PC-9 (cell line): ENCODE measurements around the gene DSG3. TPM values are rescaled to one million over a fixed set of nuclear protein-coding genes. Genes with fewer than 3 reads are reported as not detected.

Experiments used
- BruUV-seq: library from RNA; stranded (reverse); fragments of 400-500 nt; replicated peaks from 2 replicates; lab custom pipeline; 2021; lab: Mats Ljungman, UMichigan
- CTCF ChIA-PET: fragments of 300-600 bp; sonication (Branson Sonifier 250); formaldehyde crosslinking; loops from one replicate; lab custom pipeline; 2022; ENCODE audit warnings: antibody characterized with exemption; lab: Charles Lee
- POLR2A ChIA-PET: fragments of 300-600 bp; sonication (Branson Sonifier 250); formaldehyde crosslinking; loops from one replicate; lab custom pipeline; 2022; ENCODE audit warnings: antibody characterized with exemption; ENCODE audit not compliant: unreplicated experiment; lab: Charles Lee
- DNase-seq, 2 experiments: peaks; one replicate each; pipeline versions ENCODE4 v3.0.0 to v3.0.0-alpha.2; 2015 to 2022; ENCODE audit warnings: mixed read lengths in 1 of 2
- H2AFZ ChIP-seq: fragments of 200-600 bp; sonication (generic); 2 replicates; pipeline ENCODE4 v1.8.1; 2017; ENCODE audit warnings: antibody characterized with exemption
- H3F3A ChIP-seq: fragments of 200-600 bp; sonication (generic); 2 replicates; pipeline ENCODE4 v1.8.1; 2017; ENCODE audit warnings: antibody characterized with exemption, mild to moderate bottlenecking, low read depth; ENCODE audit not compliant: insufficient read depth
- H3K27ac ChIP-seq: fragments of 200-600 bp; sonication (generic); 2 replicates; pipeline ENCODE4 v1.6.1; 2016; ENCODE audit warnings: mixed run types
- H3K27me3 ChIP-seq: fragments of 200-600 bp; sonication (generic); 2 replicates; pipeline ENCODE4 v1.6.1; 2016; ENCODE audit warnings: low read depth, mixed run types; ENCODE audit not compliant: insufficient read depth
- H3K36me3 ChIP-seq: fragments of 200-600 bp; sonication (generic); 2 replicates; pipeline ENCODE4 v1.6.1; 2016; ENCODE audit warnings: low read depth, mixed run types
- H3K4me1 ChIP-seq: fragments of 200-600 bp; sonication (generic); replicated peaks from 2 replicates; pipeline ENCODE4 v1.6.1; 2016; ENCODE audit warnings: mixed run types; ENCODE audit not compliant: insufficient read depth
- H3K4me2 ChIP-seq: fragments of 200-600 bp; sonication (generic); 2 replicates; pipeline ENCODE4 v1.6.1; 2017; ENCODE audit warnings: mixed run types
- H3K4me3 ChIP-seq: fragments of 200-600 bp; sonication (generic); 2 replicates; pipeline ENCODE4 v1.6.1; 2016; ENCODE audit warnings: mixed run types
- H3K79me2 ChIP-seq: fragments of 200-600 bp; sonication (generic); 2 replicates; pipeline ENCODE4 v1.6.1; 2017; ENCODE audit warnings: low read depth, mixed run types
- H3K9me2 ChIP-seq: fragments of 200-600 bp; sonication (generic); 2 replicates; pipeline ENCODE4 v1.8.1; 2017; ENCODE audit warnings: mild to moderate bottlenecking; ENCODE audit not compliant: insufficient read depth
- H3K9me3 ChIP-seq: fragments of 200-600 bp; sonication (generic); 2 replicates; pipeline ENCODE4 v1.8.1; 2016; ENCODE audit warnings: low read depth; ENCODE audit not compliant: insufficient read depth
- H4K20me1 ChIP-seq: fragments of 200-600 bp; sonication (generic); 2 replicates; pipeline ENCODE4 v1.8.1; 2017; ENCODE audit not compliant: insufficient read depth
- EZH2 ChIP-seq: fragments of 200-600 bp; sonication (generic); IDR thresholded peaks from 2 replicates; pipeline ENCODE4 v1.8.0; 2017; ENCODE audit warnings: antibody characterized with exemption, low read depth
- intact Hi-C: fragments of 100-400 bp; cut with micrococcal nuclease; formaldehyde crosslinking; loops from one replicate; pipeline ENCODE4 v1.10.0; 2022; ENCODE audit not compliant: unreplicated experiment
- total RNA-seq: library from RNA; stranded (reverse); gene quantifications from 2 replicates; pipeline ENCODE4 v1.2.3, GENCODE V29; 2021
- TF ChIP-seq, protein P1 (sequence below): fragments of 200-600 bp; sonication (generic); conservative IDR thresholded peaks from 2 replicates; pipeline ENCODE4 v1.6.1; 2017; ENCODE audit warnings: mixed run types, antibody characterized with exemption, mild to moderate bottlenecking, moderate library complexity

DSG3 gene
- total RNA-seq, 1 experiment from 2014 or later = 0.13 TPM

DNA sequence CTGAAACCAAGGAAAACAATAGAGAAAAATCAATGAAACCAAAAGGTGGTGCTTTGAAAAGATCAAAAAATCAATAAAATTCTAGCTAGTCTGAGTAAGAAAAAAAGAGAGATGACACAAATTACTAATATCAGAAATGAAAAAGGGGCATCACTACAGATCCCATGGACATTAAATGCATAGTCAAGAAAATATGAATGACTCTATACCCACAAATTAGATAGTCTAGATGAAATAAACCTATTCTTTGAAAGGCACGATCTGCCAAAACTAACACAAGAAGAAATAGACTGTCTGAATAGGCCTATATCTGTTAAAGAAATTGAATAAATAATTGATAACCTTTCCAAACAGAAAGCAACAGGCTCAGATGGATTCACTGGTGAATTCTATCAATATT, 15.2 kb upstream of the DSG3 start:
- Histone ChIP-seq H3K4me1 (no peaks in the 10 kb centered on the region), H3K9me2 (no peaks in the 10 kb centered on the region), H3K27ac (no peak overlapping the region), H3K36me3 (no peaks in the 10 kb centered on the region), H4K20me1 (no peaks in the 10 kb centered on the region), H2AFZ (no peak overlapping the region), H3K4me2 (no peak overlapping the region), H3K27me3 (no peaks in the 10 kb centered on the region), H3K4me3 (no peak overlapping the region), H3K79me2 (no peaks in the 10 kb centered on the region), H3K9me3 (no peaks in the 10 kb centered on the region), H3F3A (no peaks in the 10 kb centered on the region)
- CTCF ChIA-PET = no interaction called here
- POLR2A ChIA-PET = no interaction called here
- TF ChIP-seq, protein P1, sequence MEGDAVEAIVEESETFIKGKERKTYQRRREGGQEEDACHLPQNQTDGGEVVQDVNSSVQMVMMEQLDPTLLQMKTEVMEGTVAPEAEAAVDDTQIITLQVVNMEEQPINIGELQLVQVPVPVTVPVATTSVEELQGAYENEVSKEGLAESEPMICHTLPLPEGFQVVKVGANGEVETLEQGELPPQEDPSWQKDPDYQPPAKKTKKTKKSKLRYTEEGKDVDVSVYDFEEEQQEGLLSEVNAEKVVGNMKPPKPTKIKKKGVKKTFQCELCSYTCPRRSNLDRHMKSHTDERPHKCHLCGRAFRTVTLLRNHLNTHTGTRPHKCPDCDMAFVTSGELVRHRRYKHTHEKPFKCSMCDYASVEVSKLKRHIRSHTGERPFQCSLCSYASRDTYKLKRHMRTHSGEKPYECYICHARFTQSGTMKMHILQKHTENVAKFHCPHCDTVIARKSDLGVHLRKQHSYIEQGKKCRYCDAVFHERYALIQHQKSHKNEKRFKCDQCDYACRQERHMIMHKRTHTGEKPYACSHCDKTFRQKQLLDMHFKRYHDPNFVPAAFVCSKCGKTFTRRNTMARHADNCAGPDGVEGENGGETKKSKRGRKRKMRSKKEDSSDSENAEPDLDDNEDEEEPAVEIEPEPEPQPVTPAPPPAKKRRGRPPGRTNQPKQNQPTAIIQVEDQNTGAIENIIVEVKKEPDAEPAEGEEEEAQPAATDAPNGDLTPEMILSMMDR = no peak
- no peak for TF ChIP-seq EZH2
- no peak for DNase-seq
- intact Hi-C loops = no loop called here
- no TSS peak for BruUV-seq

DNA sequence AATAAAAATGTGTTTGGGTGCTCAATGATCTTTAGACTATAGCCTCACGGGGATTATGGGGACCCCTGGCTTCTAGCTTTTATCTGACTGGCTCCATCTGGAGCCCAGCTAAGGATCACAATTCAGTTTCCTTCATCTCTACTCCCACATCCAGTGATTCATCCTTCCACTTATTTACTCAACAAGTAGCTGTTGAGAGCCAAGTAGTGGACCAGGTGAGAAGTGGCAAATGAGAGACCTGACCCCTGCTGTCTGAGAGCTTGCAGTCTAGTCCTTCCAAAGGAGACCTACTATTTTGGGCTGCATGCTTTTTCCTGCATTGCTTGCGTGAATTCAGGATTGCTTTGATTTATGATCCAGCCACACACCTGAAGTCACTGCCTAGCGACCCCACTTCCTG, 10.7 kb upstream of the DSG3 start:
- no peaks in the 10 kb centered on the region for H3K36me3 ChIP-seq
- no peaks in the 10 kb centered on the region for H3K9me2 ChIP-seq
- H3K4me1 ChIP-seq = no peaks in the 10 kb centered on the region
- no peak overlapping the region for H3K4me3 ChIP-seq
- H3K79me2 ChIP-seq = no peaks in the 10 kb centered on the region
- DNase-seq = no peak
- H3F3A ChIP-seq = no peaks in the 10 kb centered on the region
- POLR2A ChIA-PET = interaction anchor here (0.5 kb wide), 1 partner anchor 95 kb away, joined by 11 read pairs; no protein-coding TSS in a partner anchor
- TF ChIP-seq, protein P1 = no peak
- no peak for TF ChIP-seq EZH2
- no TSS peak for BruUV-seq
- no peak overlapping the region for H3K27ac ChIP-seq
- no peaks in the 10 kb centered on the region for H3K9me3 ChIP-seq
- no peak overlapping the region for H2AFZ ChIP-seq
- no peak overlapping the region for H3K4me2 ChIP-seq
- no peaks in the 10 kb centered on the region for H4K20me1 ChIP-seq
- intact Hi-C loops = no loop called here
- no peaks in the 10 kb centered on the region for H3K27me3 ChIP-seq
- CTCF ChIA-PET = no interaction called here

DNA sequence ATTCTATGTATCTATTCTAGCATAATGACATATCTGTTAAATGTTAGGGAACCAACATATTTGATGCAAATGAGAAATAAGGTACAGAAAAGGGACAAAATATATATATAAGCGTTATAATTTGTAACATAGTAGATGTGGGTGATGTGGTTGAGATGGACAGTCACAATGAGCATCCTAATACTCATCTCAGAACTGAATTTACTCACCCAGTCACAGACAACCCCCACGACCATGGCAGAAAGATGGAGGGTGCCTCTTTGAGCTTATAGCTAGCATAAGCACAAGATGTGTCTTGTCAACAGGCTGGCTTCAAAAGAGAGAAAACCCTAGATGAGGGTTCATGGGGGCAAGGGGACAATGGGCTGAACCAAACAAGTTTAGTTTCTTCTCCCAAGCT, 9.1 kb upstream of the DSG3 start:
- intact Hi-C loops = no loop called here
- H3K9me2 ChIP-seq = no peaks in the 10 kb centered on the region
- ChIA-PET CTCF (no interaction called here), POLR2A (no interaction called here)
- no peaks in the 10 kb centered on the region for H3F3A ChIP-seq
- no peak overlapping the region for H3K27ac ChIP-seq
- no peaks in the 10 kb centered on the region for H4K20me1 ChIP-seq
- H3K4me3 ChIP-seq = no peak overlapping the region
- no TSS peak for BruUV-seq
- DNase-seq = no peak
- no peak for TF ChIP-seq EZH2
- TF ChIP-seq, protein P1 = no peak
- no peak overlapping the region for H2AFZ ChIP-seq
- no peaks in the 10 kb centered on the region for H3K4me1 ChIP-seq
- H3K36me3 ChIP-seq = no peaks in the 10 kb centered on the region
- no peaks in the 10 kb centered on the region for H3K9me3 ChIP-seq
- no peak overlapping the region for H3K4me2 ChIP-seq
- no peaks in the 10 kb centered on the region for H3K79me2 ChIP-seq
- H3K27me3 ChIP-seq = no peaks in the 10 kb centered on the region
